Keratinocyte (primary cell): Measurements from ENCODE around the gene HPS3.

Experiments
- EZH2 ChIP-seq: IDR thresholded peaks from one replicate; pipeline ENCODE4 v1.6.1; 2012; ENCODE audit warnings: inconsistent platforms, mild to moderate bottlenecking, low read length, moderate library complexity
- TF ChIP-seq, protein P1 (sequence below), 3 experiments: IDR thresholded peaks in 1 of 3; conservative IDR thresholded peaks in 1 of 3; optimal IDR thresholded peaks in 1 of 3; 2 replicates in 2 of 3; 3 replicates in 1 of 3; pipeline versions ENCODE3 to v1.5.1; 2011; ENCODE audit warnings: low read length in 3 of 3, mild to moderate bottlenecking in 3 of 3, moderate library complexity in 2 of 3, control low read depth in 1 of 3, inconsistent platforms in 1 of 3; ENCODE audit not compliant: insufficient read depth in 2 of 3; ENCODE audit errors: extremely low read depth in 1 of 3

DNA sequence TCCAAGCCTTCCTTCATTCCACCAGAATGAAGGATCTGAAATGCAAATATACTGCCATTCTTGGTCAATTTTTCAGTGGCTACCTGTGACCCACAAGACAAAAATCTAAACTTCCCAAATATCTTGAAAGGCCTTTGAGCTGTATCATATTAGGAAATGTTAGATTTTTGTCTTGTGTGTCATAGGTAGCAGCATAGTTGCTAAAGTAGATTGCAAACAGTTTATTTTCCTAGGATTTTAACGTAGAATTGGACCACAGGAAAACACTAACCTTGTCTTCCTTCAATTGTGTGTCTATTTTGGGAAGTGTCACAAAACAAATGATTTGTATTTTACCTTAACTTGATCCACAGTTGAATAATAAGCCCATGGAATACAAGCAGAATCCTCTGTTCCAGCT is 49.8 kb downstream of the HPS3 start:
- TF ChIP-seq EZH2 = no peak
- TF ChIP-seq, protein P1, sequence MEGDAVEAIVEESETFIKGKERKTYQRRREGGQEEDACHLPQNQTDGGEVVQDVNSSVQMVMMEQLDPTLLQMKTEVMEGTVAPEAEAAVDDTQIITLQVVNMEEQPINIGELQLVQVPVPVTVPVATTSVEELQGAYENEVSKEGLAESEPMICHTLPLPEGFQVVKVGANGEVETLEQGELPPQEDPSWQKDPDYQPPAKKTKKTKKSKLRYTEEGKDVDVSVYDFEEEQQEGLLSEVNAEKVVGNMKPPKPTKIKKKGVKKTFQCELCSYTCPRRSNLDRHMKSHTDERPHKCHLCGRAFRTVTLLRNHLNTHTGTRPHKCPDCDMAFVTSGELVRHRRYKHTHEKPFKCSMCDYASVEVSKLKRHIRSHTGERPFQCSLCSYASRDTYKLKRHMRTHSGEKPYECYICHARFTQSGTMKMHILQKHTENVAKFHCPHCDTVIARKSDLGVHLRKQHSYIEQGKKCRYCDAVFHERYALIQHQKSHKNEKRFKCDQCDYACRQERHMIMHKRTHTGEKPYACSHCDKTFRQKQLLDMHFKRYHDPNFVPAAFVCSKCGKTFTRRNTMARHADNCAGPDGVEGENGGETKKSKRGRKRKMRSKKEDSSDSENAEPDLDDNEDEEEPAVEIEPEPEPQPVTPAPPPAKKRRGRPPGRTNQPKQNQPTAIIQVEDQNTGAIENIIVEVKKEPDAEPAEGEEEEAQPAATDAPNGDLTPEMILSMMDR (optimal IDR thresholded peaks at IDR 0.05 in 1 of 3, IDR thresholded peaks at IDR 0.05 in 1 of 3, conservative IDR thresholded peaks at IDR 0.05 in 1 of 3; ENCODE audit: extremely low read depth in 1 of 3, insufficient read depth in 2 of 3, low read length in 3 of 3) = no peak
